Keratinocyte (primary cell): Measurements from ENCODE around the gene CTNNA3. TPM values are rescaled to one million over a fixed set of nuclear protein-coding genes. Genes with fewer than 3 reads are reported as not detected.

Source experiments
- DNase-seq: peaks from one replicate; pipeline ENCODE4 v3.0.0-alpha.2; 2011; ENCODE audit warnings: low read depth, missing footprints, low spot score
- FAIRE-seq: peaks from 2 replicates; lab custom pipeline; 2011; peaks lifted over from hg19 to GRCh38; lab: Jason Lieb, UNC
- H2AFZ ChIP-seq: 2 replicates; pipeline ENCODE4 v1.6.0; 2012; ENCODE audit warnings: low read length, control low read depth, inconsistent platforms; ENCODE audit not compliant: control insufficient read depth
- H3K27ac ChIP-seq: 2 replicates; pipeline ENCODE4 v1.5.1; 2011; ENCODE audit warnings: low read length; ENCODE audit not compliant: control insufficient read depth, insufficient read depth
- H3K27me3 ChIP-seq: 3 replicates; pipeline ENCODE4 v1.6.0; 2011; ENCODE audit warnings: low read length; ENCODE audit not compliant: control insufficient read depth, insufficient read depth; ENCODE audit errors: extremely low read depth
- H3K36me3 ChIP-seq, 2 experiments: 2 replicates in 1 of 2; 3 replicates in 1 of 2; pipeline ENCODE4 v1.5.1; 2011; ENCODE audit warnings: low read length in 2 of 2, mild to moderate bottlenecking in 1 of 2; ENCODE audit not compliant: control insufficient read depth in 2 of 2, insufficient read depth in 2 of 2; ENCODE audit errors: extremely low read depth in 1 of 2
- H3K4me1 ChIP-seq: 3 replicates; pipeline ENCODE4 v1.5.1; 2011; ENCODE audit warnings: low read length; ENCODE audit not compliant: control insufficient read depth, insufficient read depth; ENCODE audit errors: extremely low read depth
- H3K4me2 ChIP-seq: 3 replicates; pipeline ENCODE4 v1.6.0; 2011; ENCODE audit warnings: low read depth, low read length; ENCODE audit not compliant: control insufficient read depth, insufficient read depth; ENCODE audit errors: extremely low read depth
- H3K4me3 ChIP-seq, 3 experiments: fragments of 200-600 bp in 1 of 3; sonication (generic) in 1 of 3; 2 replicates in 2 of 3; 3 replicates in 1 of 3; pipeline ENCODE4 v1.5.1; 2011 to 2016; ENCODE audit warnings: low read length in 3 of 3, mild to moderate bottlenecking in 3 of 3, control low read depth in 2 of 3, inconsistent platforms in 1 of 3, low read depth in 1 of 3, mixed read lengths in 1 of 3, mixed run types in 1 of 3, moderate library complexity in 1 of 3; ENCODE audit not compliant: control insufficient read depth in 2 of 3, insufficient read depth in 2 of 3; ENCODE audit errors: extremely low read depth in 1 of 3
- H3K79me2 ChIP-seq: 2 replicates; pipeline ENCODE4 v1.6.0; 2012; ENCODE audit warnings: low read length; ENCODE audit not compliant: control insufficient read depth, insufficient read depth
- H3K9ac ChIP-seq: 3 replicates; pipeline ENCODE4 v1.6.0; 2011; ENCODE audit warnings: low read length; ENCODE audit not compliant: control insufficient read depth, insufficient read depth; ENCODE audit errors: extremely low read depth
- H3K9me1 ChIP-seq: 3 replicates; pipeline ENCODE4 v1.6.0; 2011; ENCODE audit warnings: low read length; ENCODE audit not compliant: control insufficient read depth, insufficient read depth; ENCODE audit errors: extremely low read depth
- H3K9me3 ChIP-seq: 2 replicates; pipeline ENCODE4 v1.5.1; 2012; ENCODE audit warnings: low read depth, low read length; ENCODE audit not compliant: control insufficient read depth
- H4K20me1 ChIP-seq: 3 replicates; pipeline ENCODE4 v1.6.0; 2011; ENCODE audit warnings: low read length; ENCODE audit not compliant: control insufficient read depth, insufficient read depth; ENCODE audit errors: extremely low read depth
- EZH2 ChIP-seq: IDR thresholded peaks from one replicate; pipeline ENCODE4 v1.6.1; 2012; ENCODE audit warnings: inconsistent platforms, mild to moderate bottlenecking, low read length, moderate library complexity
- dilution Hi-C: fragments of 300-500 bp; cut with MboI; formaldehyde crosslinking; loops from one replicate; pipeline ENCODE4 v1.7.0; 2020; ENCODE audit warnings: low sequenced_read_pairs; ENCODE audit not compliant: extremely low pct_ligation_motif_present
- polyA plus RNA-seq, 5 experiments: library from polyadenylated mRNA; depleted of rRNA in 3 of 5; stranded (reverse) in 3 of 5; stranded (forward) in 1 of 5; unstranded in 1 of 5; fragments of >200 nt; gene quantifications; 1 replicate in 1 of 5; 2 replicates in 3 of 5; 3 replicates in 1 of 5; pipeline versions ENCODE4 v1.2.1 to v1.2.3, GENCODE V29; 2011 to 2012; ENCODE audit warnings: missing spikeins in 2 of 5, low read depth in 1 of 5, low replicate concordance in 1 of 5
- TF ChIP-seq, protein P1 (sequence below), 3 experiments: IDR thresholded peaks in 1 of 3; conservative IDR thresholded peaks in 1 of 3; optimal IDR thresholded peaks in 1 of 3; 2 replicates in 2 of 3; 3 replicates in 1 of 3; pipeline versions ENCODE3 to v1.5.1; 2011; ENCODE audit warnings: low read length in 3 of 3, mild to moderate bottlenecking in 3 of 3, moderate library complexity in 2 of 3, control low read depth in 1 of 3, inconsistent platforms in 1 of 3; ENCODE audit not compliant: insufficient read depth in 2 of 3; ENCODE audit errors: extremely low read depth in 1 of 3

CTNNA3 gene
- polyA plus RNA-seq, 1 donor (not counting 4 experiments of a cell fraction or from before 2014, with no cell fraction given) = 0.01 TPM

DNA sequence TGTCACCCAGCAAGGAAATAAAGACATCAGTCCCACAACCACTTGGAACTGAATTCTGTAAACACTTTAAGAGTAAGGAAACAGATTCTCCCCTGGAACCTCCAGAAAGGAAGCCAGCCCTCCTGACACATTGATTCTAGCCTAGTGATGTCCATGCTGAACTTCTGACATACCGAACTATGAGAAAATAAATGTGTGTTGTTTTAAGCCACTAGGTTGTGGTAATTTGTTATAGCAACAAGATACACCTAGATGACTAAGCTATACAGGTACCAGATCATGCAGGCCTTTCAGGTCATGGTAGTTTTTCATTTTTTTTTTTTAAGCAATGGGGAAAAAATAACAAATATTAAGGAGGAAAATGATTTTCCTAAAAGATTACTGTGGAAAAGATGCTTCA lies 807.8 kb downstream of the CTNNA3 start:
- dilution Hi-C loops = no loop called here
- Histone ChIP-seq H3K79me2 (no peaks in the 10 kb centered on the region), H3K27ac (no peak overlapping the region), H3K9ac (no peak overlapping the region), H3K4me3 (no peak overlapping the region), H2AFZ (no peak overlapping the region), H3K9me1 (no peaks in the 10 kb centered on the region), H4K20me1 (no peaks in the 10 kb centered on the region), H3K9me3 (no peaks in the 10 kb centered on the region), H3K36me3 (no peaks in the 10 kb centered on the region), H3K4me1 (no peaks in the 10 kb centered on the region), H3K4me2 (no peak overlapping the region), H3K27me3 (no peaks in the 10 kb centered on the region)
- TF ChIP-seq, protein P1, sequence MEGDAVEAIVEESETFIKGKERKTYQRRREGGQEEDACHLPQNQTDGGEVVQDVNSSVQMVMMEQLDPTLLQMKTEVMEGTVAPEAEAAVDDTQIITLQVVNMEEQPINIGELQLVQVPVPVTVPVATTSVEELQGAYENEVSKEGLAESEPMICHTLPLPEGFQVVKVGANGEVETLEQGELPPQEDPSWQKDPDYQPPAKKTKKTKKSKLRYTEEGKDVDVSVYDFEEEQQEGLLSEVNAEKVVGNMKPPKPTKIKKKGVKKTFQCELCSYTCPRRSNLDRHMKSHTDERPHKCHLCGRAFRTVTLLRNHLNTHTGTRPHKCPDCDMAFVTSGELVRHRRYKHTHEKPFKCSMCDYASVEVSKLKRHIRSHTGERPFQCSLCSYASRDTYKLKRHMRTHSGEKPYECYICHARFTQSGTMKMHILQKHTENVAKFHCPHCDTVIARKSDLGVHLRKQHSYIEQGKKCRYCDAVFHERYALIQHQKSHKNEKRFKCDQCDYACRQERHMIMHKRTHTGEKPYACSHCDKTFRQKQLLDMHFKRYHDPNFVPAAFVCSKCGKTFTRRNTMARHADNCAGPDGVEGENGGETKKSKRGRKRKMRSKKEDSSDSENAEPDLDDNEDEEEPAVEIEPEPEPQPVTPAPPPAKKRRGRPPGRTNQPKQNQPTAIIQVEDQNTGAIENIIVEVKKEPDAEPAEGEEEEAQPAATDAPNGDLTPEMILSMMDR (optimal IDR thresholded peaks at IDR 0.05 in 1 of 3, IDR thresholded peaks at IDR 0.05 in 1 of 3, conservative IDR thresholded peaks at IDR 0.05 in 1 of 3; ENCODE audit: extremely low read depth in 1 of 3, insufficient read depth in 2 of 3, low read length in 3 of 3) = no peak
- TF ChIP-seq EZH2 = no peak
- DNase-seq (no peak), FAIRE-seq (no peak)

GRCh38 chr10:66886848-66887247 lies 809.1 kb downstream of the CTNNA3 start:
- dilution Hi-C loops = no loop called here
- Histone ChIP-seq H3K9me3 (no peaks in the 10 kb centered on the region), H3K4me3 (no peak overlapping the region), H4K20me1 (no peaks in the 10 kb centered on the region), H3K79me2 (no peaks in the 10 kb centered on the region), H3K36me3 (no peaks in the 10 kb centered on the region), H3K9me1 (no peaks in the 10 kb centered on the region), H3K27ac (no peak overlapping the region), H3K4me2 (no peak overlapping the region), H3K27me3 (no peaks in the 10 kb centered on the region), H3K4me1 (no peaks in the 10 kb centered on the region), H2AFZ (no peak overlapping the region), H3K9ac (no peak overlapping the region)
- TF ChIP-seq, protein P1 (optimal IDR thresholded peaks at IDR 0.05 in 1 of 3, IDR thresholded peaks at IDR 0.05 in 1 of 3, conservative IDR thresholded peaks at IDR 0.05 in 1 of 3; ENCODE audit: extremely low read depth in 1 of 3, insufficient read depth in 2 of 3, low read length in 3 of 3) = no peak
- no peak for TF ChIP-seq EZH2
- no peak for FAIRE-seq
- DNase-seq = no peak
